ENCODE measurements around the gene PRKCD. TPM values are rescaled to one million over a fixed set of nuclear protein-coding genes. Genes with fewer than 3 reads are reported as not detected.

Gene PRKCD
- total and polyA plus RNA-seq, 9 of the 15 experiments (the other 6 are each of a cell fraction or from before 2014, with no cell fraction given), result 2.5 to 19.5 (median 6.1) TPM

GRCh38 chr3:53113293-53114010 is 47.6 kb upstream of the PRKCD start:
- POLR2A ChIA-PET, result interaction anchor here (0.6 kb wide), 1 partner anchor 83 kb away, joined by 3 read pairs; no protein-coding TSS in a partner anchor
- CTCF ChIA-PET (ENCODE audit: low intra/inter-chr PET ratio), result interaction anchor here (3.0 kb wide), 1 partner anchor 83 kb away, joined by 32 read pairs; no protein-coding TSS in a partner anchor
- peaks cover 0 to 16% of the 10 kb centered on the region in 2 experiments; a peak in 3 of 5 replicates for H3K4me1 ChIP-seq (replicated peaks in 1 of 2; ENCODE audit: control insufficient read depth in 2 of 2, insufficient read depth in 2 of 2, low read length in 2 of 2)
- H3K27ac ChIP-seq (ENCODE audit: extremely low read depth, low read depth, low read length), result no peak overlapping the region
- H3K4me3 ChIP-seq, result no peak overlapping the region
- H4K20me1 ChIP-seq (replicated peaks; ENCODE audit: control insufficient read depth, insufficient read depth, low read length), result no peaks in the 10 kb centered on the region
- DNase-seq (ENCODE audit: extremely low read depth in 1 of 4, low spot score in 3 of 4) (no peak), FAIRE-seq (no peak), ATAC-seq (no peak; the same call in 2 of the 3 replicates)
- no peaks in the 10 kb centered on the region for H3K9me1 ChIP-seq (ENCODE audit: control insufficient read depth, insufficient read depth, low read length)
- no TSS peak for BruUV-seq (replicated peaks)
- no peak overlapping the region for H3K4me2 ChIP-seq (ENCODE audit: insufficient read depth, low read length)
- no peak overlapping the region for H2AFZ ChIP-seq (ENCODE audit: low read depth, low read length)
- no peaks in the 10 kb centered on the region for H3K27me3 ChIP-seq (ENCODE audit: control insufficient read depth in 2 of 2, insufficient read depth in 2 of 2, low read length in 2 of 2)
- no peak overlapping the region for H3K9ac ChIP-seq (ENCODE audit: insufficient read depth in 1 of 2, low read depth in 2 of 2, low read length in 2 of 2)
- intact Hi-C loops (cut with micrococcal nuclease) (loop anchor here (1.0 to 5.0 kb wide), 2 partner anchors 83 to 261 kb away; no protein-coding TSS in a partner anchor), in situ Hi-C loops (cut with MboI) (loop anchor here (5.0 kb wide), 1 partner anchor 84 kb away; no protein-coding TSS in a partner anchor)
- H3K79me2 ChIP-seq (ENCODE audit: control insufficient read depth, insufficient read depth, low read length), result no peaks in the 10 kb centered on the region
- H3K36me3 ChIP-seq (ENCODE audit: control insufficient read depth, insufficient read depth, low read length), result peaks cover 20% of the 10 kb centered on the region; the same call in 2 of the 3 replicates
- WGBS (ENCODE audit: insufficient coverage, low coverage, missing lambda C conversion rate), result 91% methylated on average over 1 of the region's 1 CpG
- H3K9me3 ChIP-seq (replicated peaks; ENCODE audit: control insufficient read depth, insufficient read depth, low read depth, low read length), result no peaks in the 10 kb centered on the region
- TF ChIP-seq THAP7 (CRISPR knock-in tag; IDR thresholded peaks at IDR 0.05), result no peak
- no peak for TF ChIP-seq CLOCK (CRISPR knock-in tag; IDR thresholded peaks at IDR 0.05; ENCODE audit: borderline replicate concordance)
- no peak for TF ChIP-seq MITF (IDR thresholded peaks at IDR 0.05)
- TF ChIP-seq HMG20B (CRISPR knock-in tag; IDR thresholded peaks at IDR 0.05), result no peak
- TF ChIP-seq TCF3 (CRISPR knock-in tag; IDR thresholded peaks at IDR 0.05), result no peak
- TF ChIP-seq THRAP3 (IDR thresholded peaks at IDR 0.05; ENCODE audit: borderline replicate concordance), result no peak
- TF ChIP-seq TAF1 (IDR thresholded peaks at IDR 0.05; ENCODE audit: control insufficient read depth, extremely low read depth, insufficient read depth, low read length, severe bottlenecking), result no peak
- no peak for TF ChIP-seq DMBX1 (CRISPR knock-in tag; IDR thresholded peaks at IDR 0.05; ENCODE audit: borderline replicate concordance)
- no peak for TF ChIP-seq HSF4 (CRISPR knock-in tag; IDR thresholded peaks at IDR 0.05; ENCODE audit: borderline replicate concordance)
- no peak for TF ChIP-seq ZNF57 (CRISPR knock-in tag; IDR thresholded peaks at IDR 0.05)
- no peak for TF ChIP-seq ATF6 (CRISPR knock-in tag; IDR thresholded peaks at IDR 0.05)
- TF ChIP-seq NCOA2 (IDR thresholded peaks at IDR 0.05; ENCODE audit: partially characterized antibody in 2 of 2), result no peak
- TF ChIP-seq BACH1 (tag; IDR thresholded peaks at IDR 0.05), result no peak
- no peak for TF ChIP-seq SMAD3 (CRISPR knock-in tag; conservative IDR thresholded peaks at IDR 0.05)
